IgD-negative memory B cell (primary cell): ENCODE data around the gene TSPAN12. TPM values are rescaled to one million over a fixed set of nuclear protein-coding genes. Genes with fewer than 3 reads are reported as not detected.
"Not testable (repeated sequence)": the region's sequence is repeated elsewhere in the genome, so short reads cannot be mapped to it uniquely, and the experiment has no call there.

Source experiments
- H3K27ac Mint-ChIP-seq, 3 donors: one replicate each; pipeline ENCODE4 v1.8.0; 2020 to 2022; ENCODE audit warnings: mild to moderate bottlenecking in 3 of 3, mixed read lengths in 3 of 3, moderate library complexity in 1 of 3
- H3K27me3 Mint-ChIP-seq: one replicate; pipeline ENCODE4 v1.8.0; 2021; ENCODE audit warnings: mixed read lengths
- H3K36me3 Mint-ChIP-seq: one replicate; pipeline ENCODE4 v1.8.0; 2020; ENCODE audit warnings: mild to moderate bottlenecking, mixed read lengths
- H3K4me1 Mint-ChIP-seq, 3 donors: one replicate each; pipeline ENCODE4 v1.8.0; 2020 to 2022; ENCODE audit warnings: mixed read lengths in 3 of 3, mild to moderate bottlenecking in 1 of 3
- H3K4me3 Mint-ChIP-seq, 4 donors: one replicate each; pipeline ENCODE4 v1.8.0; 2020 to 2022; ENCODE audit warnings: mild to moderate bottlenecking in 4 of 4, mixed read lengths in 4 of 4, moderate library complexity in 3 of 4
- H3K9me3 Mint-ChIP-seq, 3 donors: one replicate each; pipeline ENCODE4 v1.8.0; 2020 to 2021; ENCODE audit warnings: mixed read lengths in 3 of 3, mild to moderate bottlenecking in 1 of 3
- polyA plus RNA-seq: library from polyadenylated mRNA; unstranded; fragments of 300-500 nt; fragmentation: Illumina TruSeq; gene quantifications from one replicate; pipeline ENCODE4 v1.2.3, GENCODE V29; 2021

TSPAN12 gene
- polyA plus RNA-seq, 1 donor from 2014 or later = not detected

DNA sequence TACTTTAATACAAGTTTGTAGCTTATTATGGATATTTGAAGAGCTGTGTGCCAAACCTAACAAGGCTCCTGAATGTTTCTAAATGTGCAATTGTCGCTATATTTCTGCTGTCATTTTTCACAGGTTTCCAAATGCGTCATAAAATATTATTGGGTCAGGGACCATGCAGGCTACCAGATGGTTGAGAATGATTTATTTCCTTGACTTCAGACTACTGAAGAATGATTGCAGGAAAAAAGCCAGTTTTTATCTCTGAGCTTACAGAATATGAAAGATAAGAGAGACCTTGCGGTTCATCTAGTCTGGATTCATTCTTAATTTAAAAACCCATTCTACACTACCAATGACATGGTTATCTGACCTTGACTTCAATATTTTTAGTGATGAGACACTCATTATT, 55.2 kb downstream of the TSPAN12 start:
- peaks cover 3% of the 10 kb centered on the region for H3K27me3 Mint-ChIP-seq
- H3K9me3 Mint-ChIP-seq = no peaks in the 10 kb centered on the region
- peaks cover 2% of the 10 kb centered on the region for H3K36me3 Mint-ChIP-seq
- H3K27ac Mint-ChIP-seq = no peak overlapping the region
- no peaks in the 10 kb centered on the region for H3K4me1 Mint-ChIP-seq
- no peak overlapping the region for H3K4me3 Mint-ChIP-seq

- no peak overlapping the region for H3K4me3 Mint-ChIP-seq
- H3K4me1 Mint-ChIP-seq = no peaks in the 10 kb centered on the region
- H3K9me3 Mint-ChIP-seq = peaks cover 0 to 2% (median 0%) of the 10 kb centered on the region in 3 donors
- H3K27me3 Mint-ChIP-seq = peaks cover 3% of the 10 kb centered on the region
- H3K27ac Mint-ChIP-seq = no peak overlapping the region
- peaks cover 2% of the 10 kb centered on the region for H3K36me3 Mint-ChIP-seq
Measured at GRCh38 chr7:120799813-120800475, 58.0 kb downstream of the TSPAN12 start.

DNA sequence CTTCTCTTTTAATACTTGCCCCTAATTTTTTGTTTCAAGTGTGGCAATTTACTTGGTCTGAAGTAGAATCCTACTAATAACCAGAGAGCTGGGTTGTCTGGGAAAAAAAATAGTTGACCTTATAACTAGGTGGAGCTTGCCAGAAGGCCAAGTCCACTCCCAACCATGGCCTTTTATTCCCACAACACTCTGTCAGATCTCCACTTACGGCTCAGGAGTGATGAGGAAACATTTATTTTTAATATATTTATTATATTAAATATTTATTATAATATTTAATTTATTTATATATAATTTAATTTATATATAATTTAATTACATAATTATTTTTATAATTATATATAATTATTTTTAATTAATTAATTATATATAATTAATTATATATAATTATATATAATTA, 58.8 kb downstream of the TSPAN12 start:
- Mint-ChIP-seq H3K4me3 (no peak overlapping the region), H3K36me3 (peaks cover 2% of the 10 kb centered on the region), H3K27me3 (peaks cover 3% of the 10 kb centered on the region), H3K9me3 (peaks cover 0 to 2% (median 0%) of the 10 kb centered on the region in 3 donors), H3K27ac (no peak overlapping the region), H3K4me1 (no peaks in the 10 kb centered on the region)

- Mint-ChIP-seq H3K4me1 (no peaks in the 10 kb centered on the region), H3K27ac (no peak overlapping the region), H3K4me3 (no peak overlapping the region), H3K36me3 (peaks cover 2% of the 10 kb centered on the region), H3K9me3 (peaks cover 0 to 2% (median 0%) of the 10 kb centered on the region in 3 donors), H3K27me3 (peaks cover 5% of the 10 kb centered on the region)
Measured at GRCh38 chr7:120797026-120797645, 60.8 kb downstream of the TSPAN12 start.

- H3K4me3 Mint-ChIP-seq = no peak overlapping the region
- no peak overlapping the region for H3K27ac Mint-ChIP-seq
- H3K9me3 Mint-ChIP-seq = peaks cover 0 to 2% (median 0%) of the 10 kb centered on the region in 3 donors
- peaks cover 3% of the 10 kb centered on the region for H3K27me3 Mint-ChIP-seq
- no peaks in the 10 kb centered on the region for H3K4me1 Mint-ChIP-seq
- H3K36me3 Mint-ChIP-seq = no peaks in the 10 kb centered on the region
Measured at GRCh38 chr7:120794106-120794729, 63.7 kb downstream of the TSPAN12 start.

- no peaks in the 10 kb centered on the region for H3K36me3 Mint-ChIP-seq
- H3K4me3 Mint-ChIP-seq = no peak overlapping the region
- peaks cover 3% of the 10 kb centered on the region for H3K27me3 Mint-ChIP-seq
- no peaks in the 10 kb centered on the region for H3K4me1 Mint-ChIP-seq
- peaks cover 0 to 2% (median 0%) of the 10 kb centered on the region in 3 donors for H3K9me3 Mint-ChIP-seq
- H3K27ac Mint-ChIP-seq = no peak overlapping the region
Measured at GRCh38 chr7:120793213-120793936, 64.6 kb downstream of the TSPAN12 start.

DNA sequence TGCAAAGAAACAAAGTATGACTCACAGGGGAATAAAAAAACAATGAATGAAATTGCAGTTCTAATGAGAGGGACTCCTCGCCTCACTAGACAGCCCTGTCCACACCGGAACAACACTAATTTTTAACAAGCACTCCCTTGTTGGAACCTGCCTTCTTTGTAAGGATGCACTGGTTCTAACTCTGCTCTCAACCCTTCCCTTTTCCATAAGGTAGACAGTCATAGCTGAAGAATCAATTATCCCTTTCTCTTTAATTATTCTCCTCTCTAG, 65.1 kb downstream of the TSPAN12 start:
- no peak overlapping the region for H3K4me3 Mint-ChIP-seq

GRCh38 chr7:120792091-120792860, 65.7 kb downstream of the TSPAN12 start:
- Mint-ChIP-seq H3K27ac (no peak overlapping the region), H3K36me3 (no peaks in the 10 kb centered on the region), H3K4me3 (peak overlapping the region in 1 of 4 donors; percentile 44), H3K9me3 (peaks cover 0 to 2% (median 0%) of the 10 kb centered on the region in 3 donors), H3K27me3 (peaks cover 3% of the 10 kb centered on the region), H3K4me1 (no peaks in the 10 kb centered on the region)

More for the DNA sequence above, 65.1 kb downstream of the TSPAN12 start:
- H3K27me3 Mint-ChIP-seq = peaks cover 3% of the 10 kb centered on the region
- no peak overlapping the region for H3K27ac Mint-ChIP-seq
- no peaks in the 10 kb centered on the region for H3K4me1 Mint-ChIP-seq
- no peaks in the 10 kb centered on the region for H3K36me3 Mint-ChIP-seq
- peaks cover 0 to 2% (median 0%) of the 10 kb centered on the region in 3 donors for H3K9me3 Mint-ChIP-seq

DNA sequence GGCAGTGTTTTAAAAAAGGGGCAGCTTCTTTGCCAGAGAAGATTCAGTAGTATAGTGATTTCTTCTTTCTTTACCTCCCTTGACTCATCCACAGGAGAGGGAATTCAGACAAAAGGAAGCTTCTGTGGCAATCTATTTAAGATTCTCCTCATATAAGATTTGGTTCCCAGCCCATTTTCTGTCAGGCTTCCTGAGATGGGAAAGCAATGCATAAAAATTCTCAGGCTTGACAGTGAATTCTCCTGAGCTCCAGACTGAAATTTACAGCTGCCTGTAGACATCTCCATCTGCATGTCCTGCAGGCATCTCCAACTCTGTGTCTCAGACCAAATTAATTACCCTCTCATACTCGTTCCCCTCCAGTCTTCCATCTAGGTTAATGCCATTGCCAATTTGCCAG, 72.8 kb downstream of the TSPAN12 start:
- Mint-ChIP-seq H3K27me3 (peaks cover 2% of the 10 kb centered on the region), H3K36me3 (no peaks in the 10 kb centered on the region), H3K4me1 (no peaks in the 10 kb centered on the region), H3K27ac (no peak overlapping the region), H3K4me3 (no peak overlapping the region), H3K9me3 (no peaks in the 10 kb centered on the region)

- Mint-ChIP-seq H3K9me3 (no peaks in the 10 kb centered on the region), H3K4me1 (no peaks in the 10 kb centered on the region), H3K4me3 (no peak overlapping the region), H3K36me3 (no peaks in the 10 kb centered on the region), H3K27me3 (peaks cover 2% of the 10 kb centered on the region), H3K27ac (no peak overlapping the region)
Measured at GRCh38 chr7:120783721-120784120, 74.2 kb downstream of the TSPAN12 start.

DNA sequence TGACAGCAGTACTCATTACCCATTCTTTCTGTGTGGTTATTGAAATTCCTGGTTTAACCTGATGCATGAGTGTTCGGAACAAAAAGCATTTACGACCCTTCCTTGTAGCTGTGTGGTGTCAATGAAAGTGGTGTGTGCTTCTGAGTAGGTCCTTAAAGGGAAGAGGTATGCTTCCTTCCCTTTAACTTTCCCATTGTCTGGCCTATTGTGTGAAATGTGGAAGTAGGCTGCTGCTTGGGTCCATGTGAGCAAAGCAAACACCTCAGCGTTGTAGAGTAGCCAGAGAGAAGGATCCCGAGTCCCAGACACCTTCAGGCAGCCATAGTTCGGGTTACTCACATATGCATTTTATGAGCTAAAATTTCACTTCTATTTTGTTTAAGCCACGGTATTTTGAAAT, 74.7 kb downstream of the TSPAN12 start:
- H3K36me3 Mint-ChIP-seq = no peaks in the 10 kb centered on the region
- no peaks in the 10 kb centered on the region for H3K4me1 Mint-ChIP-seq
- H3K27ac Mint-ChIP-seq = no peak overlapping the region
- H3K9me3 Mint-ChIP-seq = no peaks in the 10 kb centered on the region
- H3K4me3 Mint-ChIP-seq = no peak overlapping the region
- H3K27me3 Mint-ChIP-seq = peaks cover 2% of the 10 kb centered on the region

- not testable (repeated sequence) for H3K27ac Mint-ChIP-seq, H3K36me3 Mint-ChIP-seq, H3K27me3 Mint-ChIP-seq, H3K4me1 Mint-ChIP-seq, H3K4me3 Mint-ChIP-seq, H3K9me3 Mint-ChIP-seq
Measured at GRCh38 chr7:120781924-120782323, 76.0 kb downstream of the TSPAN12 start.

DNA sequence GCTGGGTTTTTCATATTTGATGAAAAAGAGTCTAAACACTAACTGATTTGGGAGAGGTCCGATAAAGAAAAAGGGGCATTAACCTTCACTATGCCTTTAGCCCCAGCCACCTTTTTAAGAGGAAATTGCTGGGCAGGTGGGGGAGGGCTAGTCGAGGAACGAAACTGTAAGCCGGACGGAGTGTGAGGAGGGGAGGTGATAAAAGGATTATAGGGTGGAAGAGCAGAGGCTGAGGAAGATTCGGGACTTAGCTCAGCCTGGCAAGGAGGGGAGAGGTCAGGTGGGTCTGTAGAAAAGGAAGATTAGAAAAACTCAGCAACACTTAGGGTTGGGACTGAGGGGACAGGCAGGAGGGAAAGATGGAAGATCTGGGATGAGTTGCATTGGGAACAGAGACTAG, 77.0 kb downstream of the TSPAN12 start:
- Mint-ChIP-seq H3K27ac (no peak overlapping the region), H3K4me3 (no peak overlapping the region), H3K4me1 (no peaks in the 10 kb centered on the region)

GRCh38 chr7:120780451-120780850, 77.5 kb downstream of the TSPAN12 start:
- H3K27ac Mint-ChIP-seq, H3K9me3 Mint-ChIP-seq, H3K4me3 Mint-ChIP-seq, H3K27me3 Mint-ChIP-seq, H3K4me1 Mint-ChIP-seq, H3K36me3 Mint-ChIP-seq: not testable (repeated sequence)

More for the DNA sequence above, 77.0 kb downstream of the TSPAN12 start:
- Mint-ChIP-seq H3K36me3 (no peaks in the 10 kb centered on the region), H3K27me3 (peaks cover under 1% of the 10 kb centered on the region), H3K9me3 (no peaks in the 10 kb centered on the region)

- not testable (repeated sequence) for H3K27ac Mint-ChIP-seq, H3K27me3 Mint-ChIP-seq, H3K36me3 Mint-ChIP-seq, H3K4me3 Mint-ChIP-seq, H3K9me3 Mint-ChIP-seq, H3K4me1 Mint-ChIP-seq
Measured at GRCh38 chr7:120779078-120779477, 78.9 kb downstream of the TSPAN12 start.
